Thoracic aorta endothelial cell (primary cell): Measurements from ENCODE around the gene AFG1L. TPM values are rescaled to one million over a fixed set of nuclear protein-coding genes. Genes with fewer than 3 reads are reported as not detected.

Source experiments
- small RNA-seq: library from RNA; depleted of rRNA; stranded (forward); fragments of <200 nt; gene quantifications from one replicate; pipeline ENCODE3, GENCODE V24; 2012
- total RNA-seq: library from RNA; depleted of rRNA; stranded (reverse); fragments of >200 nt; gene quantifications from 2 replicates; pipeline ENCODE4 v1.2.3, GENCODE V29; 2012

The AFG1L gene
- total RNA-seq: 2.7 and 2.9 TPM in 2 replicates

GRCh38 chr6:108294727-108295625 is at the start of gene AFG1L:
Gene AFG1L, plus strand, starts transcription at chr6:108295054. Its CDS starts 26 bp downstream, at chr6:108295080.

DNA sequence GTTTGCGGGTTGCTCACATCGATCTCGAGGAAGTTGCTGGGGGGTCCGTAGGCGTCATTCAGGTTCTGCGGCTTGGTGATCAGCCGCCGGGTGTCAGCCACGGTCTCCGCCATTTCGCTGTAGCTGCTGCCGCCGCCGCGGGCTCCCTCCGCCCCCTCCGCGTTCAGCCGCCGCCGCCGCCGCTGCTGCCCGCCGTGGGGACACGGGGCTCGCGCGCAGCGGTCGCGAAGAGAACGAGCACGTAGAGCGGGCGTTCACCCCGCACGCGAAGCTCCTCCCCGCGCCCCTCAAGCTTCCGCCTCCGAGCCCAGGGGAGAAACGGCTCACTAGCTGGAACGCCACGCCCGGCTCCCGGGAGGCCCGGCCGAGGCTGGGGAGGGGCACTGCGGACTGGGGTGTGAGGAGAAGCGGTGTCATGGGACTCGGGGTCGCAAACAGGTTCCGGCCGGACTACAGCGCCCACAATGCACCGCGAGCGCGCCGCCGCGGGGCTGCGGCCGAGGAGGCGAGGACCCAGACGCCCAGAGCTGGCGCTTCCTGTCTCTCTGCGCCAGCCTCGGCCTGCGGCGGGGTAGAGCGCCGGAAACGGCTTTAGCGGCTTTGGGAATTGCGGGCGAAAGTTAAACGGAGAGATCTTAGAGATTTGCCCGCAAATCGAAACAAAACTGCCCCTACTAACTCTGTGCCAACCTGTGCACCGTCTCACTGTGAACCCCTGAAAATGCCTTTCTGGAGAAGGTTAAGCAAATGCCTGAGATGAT is 33.9 kb upstream of the AFG1L start, which contains the start of gene SNX3:
Gene SNX3, minus strand, starts transcription at position 232 of the 761 bp plus-strand sequence. Its CDS starts 119 bp downstream, at position 113.

DNA sequence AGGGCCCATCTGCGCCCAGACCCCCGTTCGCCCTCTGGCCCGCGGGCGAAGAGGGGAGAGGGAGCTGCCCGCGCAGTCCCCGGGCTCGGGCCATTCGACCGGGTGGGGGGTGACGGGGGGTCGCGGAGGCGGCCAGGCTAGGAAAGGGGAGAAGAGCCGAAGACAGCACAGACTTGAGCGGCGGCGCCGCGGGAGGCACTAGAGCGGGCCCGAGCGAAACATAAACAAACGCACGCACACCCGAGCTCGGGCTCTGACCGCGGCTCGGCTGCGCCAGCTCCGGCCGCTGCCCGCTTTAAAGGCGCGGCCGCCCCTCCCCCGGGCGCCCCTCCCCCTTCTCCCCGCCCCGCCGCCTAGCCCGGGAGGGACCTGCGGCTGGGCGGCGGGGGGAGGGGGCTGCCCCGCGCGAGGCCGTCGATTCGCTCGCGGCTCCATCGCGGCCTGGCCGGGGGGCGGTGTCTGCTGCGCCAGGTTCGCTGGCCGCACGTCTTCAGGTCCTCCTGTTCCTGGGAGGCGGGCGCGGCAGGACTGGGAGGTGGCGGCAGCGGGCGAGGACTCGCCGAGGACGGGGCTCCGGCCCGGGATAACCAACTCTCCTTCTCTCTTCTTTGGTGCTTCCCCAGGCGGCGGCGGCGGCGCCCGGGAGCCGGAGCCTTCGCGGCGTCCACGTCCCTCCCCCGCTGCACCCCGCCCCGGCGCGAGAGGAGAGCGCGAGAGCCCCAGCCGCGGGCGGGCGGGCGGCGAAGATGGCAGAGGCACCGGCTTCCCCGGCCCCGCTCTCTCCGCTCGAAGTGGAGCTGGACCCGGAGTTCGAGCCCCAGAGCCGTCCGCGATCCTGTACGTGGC is 265.8 kb downstream of the AFG1L start, which contains the start of gene FOXO3:
Gene FOXO3, plus strand, starts transcription at position 455 of the 846 bp plus-strand sequence. Its CDS starts 292 bp downstream, at position 747.

Small RNA genes lying within 50 kb of the gene (small RNA-seq; reads per million reads assigned to genes)
- 0.35 reads per million for gene AL356121.1
- not detected for gene AL391646.1
- gene RNA5SP212: not detected
- not detected for gene RNU6-1144P
- not detected for gene RNU6-770P
- not detected for gene Z98742.2

Other genes with a start within 250 kb of the AFG1L start
- gene OSTM1, start 220.3 kb upstream of the AFG1L start, total RNA-seq: 24.8 and 30.9 TPM in 2 replicates
- gene NR2E1, start 129.0 kb upstream of the AFG1L start, total RNA-seq: not detected in 2 replicates
- 247 and 312 TPM in 2 replicates for gene SNX3, start 34.0 kb upstream of the AFG1L start, total RNA-seq